Measurements from ENCODE around the gene KIAA1217.
A peak's percentile ranks its signal among the peaks of the same experiment; 100 is the strongest.

The KIAA1217 gene

GRCh38 chr10:24353319-24353718, 144.4 kb downstream of the KIAA1217 start:
- H3K4me3 ChIP-seq (ENCODE audit: low read depth, low read length): no peak overlapping the region
- ChIA-PET POLR2A (no interaction called here), CTCF (interaction anchor here (1.2 to 1.3 kb wide), 2 partner anchors 34 to 157 kb away, joined by 3 to 5 read pairs; no protein-coding TSS in a partner anchor)
- peaks cover 16% of the 10 kb centered on the region for H3K4me1 ChIP-seq (ENCODE audit: control insufficient read depth, insufficient read depth, low read length)
- H3K36me3 ChIP-seq (ENCODE audit: control insufficient read depth in 2 of 2, insufficient read depth in 1 of 2, low read length in 2 of 2): no peaks in the 10 kb centered on the region
- H3K9me3 ChIP-seq (ENCODE audit: control insufficient read depth, insufficient read depth, low read depth, low read length): no peaks in the 10 kb centered on the region
- no peak overlapping the region for H3K27ac ChIP-seq (ENCODE audit: extremely low read depth, low read depth, low read length)
- TF ChIP-seq ZNF692 (tag by site-specific recombination; IDR thresholded peaks at IDR 0.05): no peak
- TF ChIP-seq ATF2 (tag by site-specific recombination; IDR thresholded peaks at IDR 0.05; ENCODE audit: low read depth): peak; percentile 64
- no peak for TF ChIP-seq ZNF274 (IDR thresholded peaks at IDR 0.05; ENCODE audit: low read length)
- no peak for TF ChIP-seq ZNF274 (tag by site-specific recombination; IDR thresholded peaks at IDR 0.05; ENCODE audit: borderline replicate concordance)
- TF ChIP-seq ZNF488 (tag by site-specific recombination; IDR thresholded peaks at IDR 0.05): no peak
- no peak for TF ChIP-seq HOXC10 (CRISPR knock-in tag; IDR thresholded peaks at IDR 0.05)
- no peak for TF ChIP-seq ZNF792 (tag by site-specific recombination; IDR thresholded peaks at IDR 0.05)
- no peak for TF ChIP-seq ZNF473 (tag by site-specific recombination; IDR thresholded peaks at IDR 0.05)
- no peak for TF ChIP-seq ZNF354C (tag by site-specific recombination; IDR thresholded peaks at IDR 0.05; ENCODE audit: borderline replicate concordance, low read depth)
- no peak for TF ChIP-seq OVOL3 (tag by site-specific recombination; IDR thresholded peaks at IDR 0.05)
- no peak for TF ChIP-seq WT1 (tag by site-specific recombination; IDR thresholded peaks at IDR 0.05)
- no peak for TF ChIP-seq ZNF223 (tag by site-specific recombination; IDR thresholded peaks at IDR 0.05)
- no peak for TF ChIP-seq ZBTB49 (tag by site-specific recombination; IDR thresholded peaks at IDR 0.05; ENCODE audit: low read depth)
- TF ChIP-seq ZNF26 (tag by site-specific recombination; IDR thresholded peaks at IDR 0.05): no peak
- no peak for TF ChIP-seq ZSCAN5A (tag by site-specific recombination; IDR thresholded peaks at IDR 0.05)
- TF ChIP-seq GLIS2 (tag by site-specific recombination; IDR thresholded peaks at IDR 0.05): no peak
- 0 out of 2 replicates have a peak, but pooled peaks have one; percentile 26 for TF ChIP-seq ZNF341 (tag by site-specific recombination; IDR thresholded peaks at IDR 0.05; ENCODE audit: low read depth)
- no peak for TF ChIP-seq ZNF18 (tag by site-specific recombination; IDR thresholded peaks at IDR 0.05)
- TF ChIP-seq ZNF660 (tag by site-specific recombination; IDR thresholded peaks at IDR 0.05): peak; percentile 19; the same call in 1 of the 2 replicates
- no peak for TF ChIP-seq ZBTB26 (tag by site-specific recombination; optimal IDR thresholded peaks at IDR 0.05)
- no peak for TF ChIP-seq ZNF248 (tag by site-specific recombination; IDR thresholded peaks at IDR 0.05)
- no peak for TF ChIP-seq ZBTB44 (tag by site-specific recombination; IDR thresholded peaks at IDR 0.05)
- TF ChIP-seq BCL11B (tag by site-specific recombination; IDR thresholded peaks at IDR 0.05; ENCODE audit: low read depth): no peak
- TF ChIP-seq ZNF48 (tag by site-specific recombination; IDR thresholded peaks at IDR 0.05): no peak
